Neutrophil (primary cell): ENCODE measurements around the gene FGA.

Experiments used
- H3K27ac ChIP-seq: fragments of 200-600 bp; sonication (generic); 2 replicates; pipeline ENCODE4 v1.5.1; 2016; ENCODE audit warnings: mild to moderate bottlenecking, moderate library complexity
- H3K27me3 ChIP-seq: fragments of 200-600 bp; sonication (generic); 2 replicates; pipeline ENCODE4 v1.6.0; 2016; ENCODE audit warnings: mild to moderate bottlenecking
- H3K36me3 ChIP-seq: fragments of 200-600 bp; sonication (generic); 2 replicates; pipeline ENCODE4 v1.5.1; 2017
- H3K4me1 ChIP-seq, 2 experiments: fragments of 200-600 bp in 1 of 2; sonication (generic) in 1 of 2; 1 replicate in 1 of 2; 2 replicates in 1 of 2; pipeline versions ENCODE4 v1.5.1 to v1.6.1; 2013 to 2016; ENCODE audit warnings: low read depth in 1 of 2, low read length in 1 of 2, mild to moderate bottlenecking in 1 of 2, moderate library complexity in 1 of 2; ENCODE audit not compliant: control insufficient read depth in 1 of 2, insufficient read depth in 1 of 2
- H3K4me3 ChIP-seq, 2 experiments: fragments of 200-600 bp in 1 of 2; sonication (generic) in 1 of 2; 1 replicate in 1 of 2; 2 replicates in 1 of 2; pipeline ENCODE4 v1.5.1; 2013 to 2016; ENCODE audit warnings: low read depth in 1 of 2, low read length in 1 of 2, mild to moderate bottlenecking in 1 of 2, moderate library complexity in 1 of 2
- H3K9me3 ChIP-seq: fragments of 200-600 bp; sonication (generic); 2 replicates; pipeline ENCODE4 v1.5.1; 2016
- CTCF ChIP-seq: fragments of 200-600 bp; sonication (generic); IDR thresholded peaks from 2 replicates; pipeline ENCODE4 v1.5.1; 2016; ENCODE audit warnings: antibody characterized with exemption

Gene FGA

GRCh38 chr4:154577324-154577723 is 13.2 kb downstream of the FGA start:
- Histone ChIP-seq H3K36me3 (no peaks in the 10 kb centered on the region), H3K27ac (no peak overlapping the region), H3K27me3 (no peaks in the 10 kb centered on the region), H3K4me1 (no peaks in the 10 kb centered on the region), H3K9me3 (no peaks in the 10 kb centered on the region), H3K4me3 (no peak overlapping the region)
- TF ChIP-seq CTCF = no peak

- no peaks in the 10 kb centered on the region for H3K4me1 ChIP-seq
- no peaks in the 10 kb centered on the region for H3K9me3 ChIP-seq
- TF ChIP-seq CTCF = no peak
- H3K27ac ChIP-seq = no peak overlapping the region
- H3K36me3 ChIP-seq = no peaks in the 10 kb centered on the region
- no peaks in the 10 kb centered on the region for H3K27me3 ChIP-seq
- H3K4me3 ChIP-seq = no peak overlapping the region
Observed at GRCh38 chr4:154574311-154574710, 16.2 kb downstream of the FGA start.

GRCh38 chr4:154573190-154573870 is 17.2 kb downstream of the FGA start:
- no peaks in the 10 kb centered on the region for H3K36me3 ChIP-seq
- H3K27ac ChIP-seq = no peak overlapping the region
- H3K9me3 ChIP-seq = no peaks in the 10 kb centered on the region
- no peaks in the 10 kb centered on the region for H3K27me3 ChIP-seq
- no peaks in the 10 kb centered on the region for H3K4me1 ChIP-seq
- no peak overlapping the region for H3K4me3 ChIP-seq
- TF ChIP-seq CTCF = no peak

- Histone ChIP-seq H3K27me3 (no peaks in the 10 kb centered on the region), H3K4me3 (no peak overlapping the region), H3K27ac (no peak overlapping the region), H3K9me3 (no peaks in the 10 kb centered on the region), H3K36me3 (no peaks in the 10 kb centered on the region), H3K4me1 (no peaks in the 10 kb centered on the region)
- TF ChIP-seq CTCF = no peak
Observed at GRCh38 chr4:154569584-154569983, 21.0 kb downstream of the FGA start.

GRCh38 chr4:154569028-154569427 is 21.5 kb downstream of the FGA start:
- Histone ChIP-seq H3K4me1 (no peaks in the 10 kb centered on the region), H3K4me3 (no peak overlapping the region), H3K36me3 (no peaks in the 10 kb centered on the region), H3K27ac (no peak overlapping the region), H3K9me3 (no peaks in the 10 kb centered on the region), H3K27me3 (no peaks in the 10 kb centered on the region)
- no peak for TF ChIP-seq CTCF
